GM18520 (cell line): ENCODE measurements around the gene PAK1.

ENCODE experiments used
- ATAC-seq: cut with Tn5 transposase; IDR thresholded peaks from one replicate; pipeline ENCODE4 v1.9.1; 2021; ENCODE audit not compliant: unreplicated experiment

The PAK1 gene

DNA sequence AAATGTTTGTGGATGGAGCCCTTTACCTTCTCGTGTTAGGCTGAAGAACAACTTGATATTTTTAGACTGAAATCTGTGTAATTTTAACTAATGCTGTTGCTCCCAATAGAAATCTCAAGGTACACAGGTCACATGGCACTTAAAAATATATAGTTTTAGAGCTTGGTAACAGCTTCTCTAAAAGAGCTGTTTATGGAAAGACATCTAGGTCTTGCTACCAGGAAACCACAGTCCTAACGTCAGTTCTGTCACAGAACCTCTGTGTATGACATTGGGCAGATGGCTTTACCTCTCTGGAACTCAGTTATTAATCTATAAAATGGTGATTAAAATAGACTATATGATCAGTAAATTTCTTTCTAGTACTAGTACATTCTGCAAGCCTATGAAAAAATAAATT is 35.4 kb downstream of the PAK1 start:
- ATAC-seq, result no peak

DNA sequence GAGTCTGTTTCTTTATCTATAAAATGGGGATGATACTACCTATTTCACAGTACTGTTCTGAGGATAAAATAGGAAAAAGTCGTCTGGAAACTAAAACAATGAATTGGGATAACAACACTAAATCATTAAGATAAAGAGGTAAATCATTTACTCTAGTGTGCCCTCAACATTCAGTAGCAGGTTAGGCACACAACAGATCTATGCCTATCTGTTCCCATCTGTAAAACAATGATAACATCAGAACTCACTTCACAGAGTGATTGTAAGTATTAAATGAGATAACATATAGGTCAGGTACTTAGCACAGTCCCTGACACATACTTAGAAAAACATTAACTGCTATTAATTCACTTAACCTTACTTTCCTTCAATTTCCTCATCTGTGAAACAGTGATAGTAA is 36.9 kb downstream of the PAK1 start:
- ATAC-seq, result no peak

DNA sequence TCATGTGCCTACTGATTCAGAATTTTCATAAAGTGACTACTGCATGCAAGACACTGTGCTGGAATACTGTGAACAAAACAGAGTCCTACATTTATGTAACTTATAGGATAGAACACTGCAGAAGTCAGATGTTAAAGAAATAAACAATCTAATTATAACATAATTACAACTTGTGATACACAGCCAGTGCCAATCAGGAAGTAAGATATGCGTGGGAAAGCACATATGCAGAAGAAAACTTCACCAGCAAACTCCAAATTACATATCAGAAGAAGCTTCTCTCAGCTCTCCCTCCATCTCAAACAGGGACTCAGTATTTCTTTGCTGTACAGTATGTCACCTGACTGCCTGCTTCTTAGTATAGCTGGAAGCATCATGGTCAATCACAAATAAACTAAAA is 37.4 kb downstream of the PAK1 start:
- no peak for ATAC-seq

DNA sequence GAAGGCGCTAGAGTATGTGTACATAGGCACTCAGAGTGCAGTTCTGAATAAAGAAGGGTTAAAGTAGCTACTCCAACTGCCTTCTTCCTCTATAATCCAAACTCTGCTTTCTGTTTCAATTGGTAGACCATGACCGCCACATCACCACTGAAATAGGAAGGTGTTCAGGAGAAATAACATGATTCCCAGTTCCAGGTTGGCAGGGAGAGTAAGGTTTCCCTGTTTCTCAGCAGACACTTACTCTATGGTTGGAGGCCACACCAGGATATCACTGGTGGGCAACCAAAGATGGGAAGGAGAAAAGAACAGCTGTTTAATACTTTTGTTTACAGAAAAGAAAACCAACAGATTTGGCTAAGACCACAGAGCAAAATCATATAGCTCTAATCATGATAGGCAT is 37.9 kb downstream of the PAK1 start:
- ATAC-seq, result no peak

DNA sequence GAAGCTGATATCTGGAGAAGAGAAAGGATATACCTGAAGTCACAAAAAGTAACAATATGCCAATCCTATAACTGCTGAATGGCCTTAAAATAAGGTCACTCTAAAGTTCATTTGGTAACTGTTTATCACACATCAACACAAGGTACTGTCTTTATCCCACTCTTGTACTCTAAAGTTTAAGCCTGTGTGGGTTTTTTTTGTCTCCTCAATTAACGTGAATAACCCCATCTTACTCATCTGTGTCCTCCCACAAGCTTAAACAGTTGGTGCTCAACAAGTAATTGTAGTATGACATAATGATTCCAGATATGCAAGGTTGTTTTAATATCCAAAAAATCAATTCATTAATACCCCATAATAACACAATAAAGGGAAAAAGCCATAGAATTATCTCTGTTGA is 42.1 kb downstream of the PAK1 start:
- no peak for ATAC-seq

DNA sequence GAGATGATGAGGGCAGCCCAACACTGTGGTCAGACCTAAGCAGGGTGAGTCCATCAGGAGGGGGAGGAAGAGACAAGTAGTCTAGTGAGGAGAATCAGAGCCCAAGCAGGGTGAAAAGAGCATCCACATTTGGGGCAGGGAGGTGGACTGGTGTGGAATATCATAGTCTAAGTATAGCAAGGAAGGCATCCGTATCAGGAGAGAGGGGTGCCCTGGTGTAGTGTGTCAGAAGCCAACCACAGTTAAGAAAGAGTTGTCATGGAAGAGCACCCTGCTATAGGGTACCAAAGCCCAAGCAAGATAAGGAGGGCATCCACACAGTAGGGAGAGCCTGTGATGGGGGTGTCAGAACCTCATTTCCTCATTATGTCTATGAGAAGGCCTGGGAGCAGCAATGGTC is 45.3 kb downstream of the PAK1 start:
- ATAC-seq, result no peak

DNA sequence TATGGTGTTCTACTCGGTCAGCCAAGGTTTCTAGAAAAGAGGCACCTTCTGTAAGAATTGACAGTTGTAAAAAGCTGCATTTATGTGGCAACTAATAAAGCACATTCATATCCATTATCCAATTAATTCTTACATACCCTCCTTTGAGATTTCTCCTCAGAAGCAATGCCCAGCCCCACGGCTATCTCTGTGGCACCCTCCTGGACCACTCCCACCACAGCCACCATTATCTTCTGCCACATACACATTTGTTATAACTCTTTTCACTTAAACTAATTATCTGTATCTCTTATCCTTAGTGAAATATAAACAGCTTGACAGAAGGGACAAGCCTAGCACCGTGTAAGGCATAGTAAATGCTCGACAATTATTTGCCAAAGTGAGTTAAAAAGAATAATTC is 48.5 kb downstream of the PAK1 start:
- no peak for ATAC-seq

DNA sequence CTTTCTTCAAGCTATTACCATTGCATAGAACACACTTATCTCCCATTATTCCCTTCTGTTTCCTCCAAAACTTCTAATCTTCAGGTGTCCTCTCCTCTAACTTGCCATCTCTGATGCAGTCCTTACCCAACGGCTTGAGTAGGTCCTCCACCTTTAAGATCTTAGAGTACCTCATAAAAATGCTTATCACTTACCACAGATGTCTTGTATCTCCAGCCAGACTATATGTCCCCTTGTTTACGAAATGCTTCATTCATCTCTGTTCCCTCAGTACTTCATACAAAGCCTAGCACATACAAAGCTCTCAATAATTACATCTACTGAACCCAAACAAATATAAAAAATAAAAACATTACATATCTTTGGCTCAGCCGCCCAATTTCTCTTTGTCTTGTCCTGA is 49.2 kb downstream of the PAK1 start:
- no peak for ATAC-seq

DNA sequence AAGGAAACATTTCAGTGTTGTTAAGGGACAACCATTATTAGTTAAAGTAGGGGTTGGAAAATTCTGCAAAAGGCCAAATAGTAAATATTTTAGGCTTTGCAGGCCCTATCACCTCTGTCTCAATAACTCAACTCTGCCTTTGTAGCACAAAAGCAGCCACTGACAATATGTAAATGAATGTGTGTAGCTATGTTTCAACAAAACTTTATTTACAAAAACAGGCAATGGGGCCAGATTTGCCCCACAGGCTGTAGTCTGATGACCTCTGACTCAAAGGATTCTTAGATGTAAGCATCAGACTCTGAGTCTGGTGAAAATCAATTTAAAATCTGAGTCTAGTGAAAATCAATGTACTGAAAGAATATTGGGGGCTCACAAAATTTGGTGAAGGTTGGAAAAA is 50.3 kb downstream of the PAK1 start:
- ATAC-seq, result no peak

- no peak for ATAC-seq
These were observed 51.2 kb downstream of the PAK1 start for GRCh38 chr11:77422687-77423086.

DNA sequence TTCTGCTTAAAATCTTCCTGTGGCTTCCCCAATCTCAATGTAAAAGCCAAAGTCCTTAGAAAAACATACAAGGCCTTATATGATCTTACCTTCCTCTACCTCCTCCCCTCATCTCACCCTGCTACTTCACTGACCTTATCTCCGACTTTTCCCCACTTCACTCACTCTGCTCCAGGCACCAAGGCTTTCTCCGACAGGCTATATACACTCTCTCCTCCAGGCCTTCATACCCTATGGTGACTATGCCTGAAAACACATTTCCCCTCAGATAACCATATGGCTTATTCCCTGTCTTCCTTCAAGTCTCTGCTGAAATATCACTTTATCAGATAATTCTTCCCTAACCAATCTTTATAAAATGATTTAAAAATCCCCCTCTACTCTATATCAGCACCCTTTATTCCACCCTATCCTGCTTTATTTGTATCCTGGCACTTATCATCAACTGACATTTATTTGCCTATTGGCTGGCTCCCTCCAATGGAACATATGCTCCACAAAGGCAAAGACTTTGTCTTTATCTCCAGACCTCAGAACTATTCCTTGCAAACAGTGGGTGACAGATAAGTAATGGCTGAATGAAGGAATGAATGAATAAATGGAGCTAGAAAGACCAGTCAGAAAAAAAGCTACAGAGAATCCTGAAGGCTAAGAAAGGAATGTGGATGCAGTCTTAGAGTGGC is 52.7 kb downstream of the PAK1 start:
- ATAC-seq, result no peak

DNA sequence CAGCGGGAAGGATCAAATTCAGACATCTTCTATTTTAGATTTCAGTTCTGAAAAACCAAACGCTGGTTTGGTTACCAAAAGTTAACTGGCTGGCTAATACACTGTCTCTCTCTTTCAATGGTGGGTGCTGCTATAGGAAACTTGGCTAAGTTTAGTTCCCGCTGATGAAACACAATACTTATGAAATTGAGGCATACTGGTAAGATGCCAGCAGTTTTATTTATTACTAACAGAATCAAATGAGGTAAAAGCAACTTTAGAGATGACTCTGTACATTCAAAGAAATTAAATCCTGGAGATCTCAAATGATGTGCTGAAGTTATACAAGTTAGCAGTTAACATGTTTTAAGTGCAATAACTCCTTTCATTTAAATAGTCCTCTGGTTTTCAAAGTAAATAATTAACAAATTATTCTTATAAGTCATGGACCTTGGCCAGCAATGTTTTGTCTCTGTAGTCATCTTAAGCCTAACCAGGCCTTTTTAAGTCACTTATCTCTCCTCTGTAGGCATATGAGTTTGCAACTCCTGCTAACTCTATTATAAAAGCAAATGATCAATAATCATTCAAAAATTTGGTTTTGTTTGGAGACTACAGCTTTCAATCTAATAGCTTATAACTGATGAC is 54.8 kb downstream of the PAK1 start:
- no peak for ATAC-seq

GRCh38 chr11:77418155-77418970 is 55.5 kb downstream of the PAK1 start:
- ATAC-seq, result no peak

GRCh38 chr11:77416357-77416756 is 57.5 kb downstream of the PAK1 start:
- ATAC-seq, result no peak

- no peak for ATAC-seq
These were observed 59.9 kb downstream of the PAK1 start for GRCh38 chr11:77413850-77414460.

GRCh38 chr11:77412814-77413213 is 61.1 kb downstream of the PAK1 start:
- ATAC-seq, result no peak

- ATAC-seq, result peak; percentile 88
These were observed 62.0 kb downstream of the PAK1 start for GRCh38 chr11:77411717-77412441.

GRCh38 chr11:77411137-77411707 is 62.7 kb downstream of the PAK1 start:
- ATAC-seq, result peak; percentile 22

GRCh38 chr11:77410076-77410827 is 63.6 kb downstream of the PAK1 start:
- ATAC-seq, result no peak

- no peak for ATAC-seq
These were observed 64.8 kb downstream of the PAK1 start for GRCh38 chr11:77409046-77409445.
